ENCODE results near the gene CPNE5.
A peak's percentile ranks its signal among the peaks of the same experiment; 100 is the strongest.

The CPNE5 gene

GRCh38 chr6:36885461-36886401 lies 46.5 kb upstream of the CPNE5 start, which contains the start of gene C6orf89:
Gene C6orf89, plus strand, starts transcription at chr6:36885952. Its CDS starts 13,493 bp downstream, at chr6:36899445.
- H3K27me3 ChIP-seq (ENCODE audit: low read depth, low read length): no peaks in the 10 kb centered on the region
- peak within 1 kb of the TSS; percentile 88 for H3K4me3 ChIP-seq (ENCODE audit: low read length)
- H3K36me3 ChIP-seq (replicated peaks; ENCODE audit: low read depth, low read length): no peaks in the 10 kb centered on the region
- peaks cover 16% of the 10 kb centered on the region for H3K4me1 ChIP-seq (ENCODE audit: low read length)
- peak within 1 kb of the TSS; percentile 97 for H2AFZ ChIP-seq (ENCODE audit: low read depth, low read length)
- peak within 1 kb of the TSS; percentile 95 for H3K9ac ChIP-seq (ENCODE audit: low read length)
- TF ChIP-seq CTCF (IDR thresholded peaks at IDR 0.05; ENCODE audit: low read depth, low read length) (peak; percentile 90), EZH2phosphoT487 (IDR thresholded peaks at IDR 0.05; ENCODE audit: low read depth) (no peak)
- H4K20me1 ChIP-seq (ENCODE audit: insufficient read depth, low read length): no peaks in the 10 kb centered on the region
- H3K79me2 ChIP-seq (ENCODE audit: low read length): peaks cover 19% of the 10 kb centered on the region
- H3K27ac ChIP-seq (ENCODE audit: low read length): peak within 1 kb of the TSS; percentile 71
- peak within 1 kb of the TSS; percentile 95 for H3K4me2 ChIP-seq (ENCODE audit: low read length)
- no peaks in the 10 kb centered on the region for H3K9me3 ChIP-seq (ENCODE audit: insufficient read depth, low read length)

- no peak for TF ChIP-seq EZH2phosphoT487 (IDR thresholded peaks at IDR 0.05; ENCODE audit: low read depth)
- TF ChIP-seq CTCF (IDR thresholded peaks at IDR 0.05; ENCODE audit: low read depth, low read length): no peak
- no peaks in the 10 kb centered on the region for H3K27me3 ChIP-seq (ENCODE audit: low read depth, low read length)
Measured at GRCh38 chr6:36884610-36885009, 45.4 kb upstream of the CPNE5 start.

GRCh38 chr6:36875250-36875633 lies 36.0 kb upstream of the CPNE5 start:
- Histone ChIP-seq H3K36me3 (replicated peaks; ENCODE audit: low read depth, low read length) (peaks cover 9% of the 10 kb centered on the region), H2AFZ (ENCODE audit: low read depth, low read length) (peak overlapping the region; percentile 97)

More at GRCh38 chr6:36884610-36885009, 45.4 kb upstream of the CPNE5 start:
- Histone ChIP-seq H3K4me3 (ENCODE audit: low read length) (peak overlapping the region; percentile 88; the same call in 1 of the 2 replicates), H2AFZ (ENCODE audit: low read depth, low read length) (peak overlapping the region; percentile 97; the same call in 1 of the 2 replicates), H4K20me1 (ENCODE audit: insufficient read depth, low read length) (no peaks in the 10 kb centered on the region), H3K9me3 (ENCODE audit: insufficient read depth, low read length) (no peaks in the 10 kb centered on the region), H3K27ac (ENCODE audit: low read length) (no peak overlapping the region), H3K36me3 (replicated peaks; ENCODE audit: low read depth, low read length) (no peaks in the 10 kb centered on the region), H3K9ac (ENCODE audit: low read length) (no peak overlapping the region), H3K79me2 (ENCODE audit: low read length) (peaks cover 16% of the 10 kb centered on the region), H3K4me2 (ENCODE audit: low read length) (no peak overlapping the region), H3K4me1 (ENCODE audit: low read length) (peaks cover 16% of the 10 kb centered on the region)

More at GRCh38 chr6:36875250-36875633, 36.0 kb upstream of the CPNE5 start:
- peaks cover 15% of the 10 kb centered on the region for H3K4me1 ChIP-seq (ENCODE audit: low read length)
- peak overlapping the region; percentile 87 for H3K4me3 ChIP-seq (ENCODE audit: low read length)
- H3K9me3 ChIP-seq (ENCODE audit: insufficient read depth, low read length): no peaks in the 10 kb centered on the region
- H3K27me3 ChIP-seq (ENCODE audit: low read depth, low read length): no peaks in the 10 kb centered on the region
- no peaks in the 10 kb centered on the region for H4K20me1 ChIP-seq (ENCODE audit: insufficient read depth, low read length)
- H3K27ac ChIP-seq (ENCODE audit: low read length): peak overlapping the region; percentile 75
- peak overlapping the region; percentile 85 for H3K4me2 ChIP-seq (ENCODE audit: low read length)
- peak overlapping the region; percentile 89 for H3K9ac ChIP-seq (ENCODE audit: low read length)
- TF ChIP-seq CTCF (IDR thresholded peaks at IDR 0.05; ENCODE audit: low read depth, low read length) (no peak), EZH2phosphoT487 (IDR thresholded peaks at IDR 0.05; ENCODE audit: low read depth) (no peak)
- H3K79me2 ChIP-seq (ENCODE audit: low read length): peaks cover 28% of the 10 kb centered on the region

All from OCI-LY3 (cell line).